Omental fat pad (tissue), 4 donors: ENCODE data around the gene CBFA2T2. TPM values are rescaled to one million over a fixed set of nuclear protein-coding genes. Genes with fewer than 3 reads are reported as not detected.

Experiments used
- ATAC-seq: fragments of 150-250 bp; one replicate; pipeline ENCODE4 v1.9.1; 2016; ENCODE audit warnings: mild to moderate bottlenecking, moderate library complexity; ENCODE audit not compliant: low FRiP score
- DNase-seq: peaks from one replicate; pipeline ENCODE4 v3.0.0-alpha.2; 2019; ENCODE audit warnings: low spot score
- CTCF ChIP-seq, 3 donors: fragments of 450-650 bp; IDR thresholded peaks; one replicate each; pipeline ENCODE4 v1.5.1; 2016 to 2017; ENCODE audit warnings: antibody characterized with exemption in 3 of 3, mild to moderate bottlenecking in 3 of 3, moderate library complexity in 2 of 3
- total RNA-seq, 4 donors: library from RNA; depleted of rRNA; stranded (reverse); fragments of >200 nt; gene quantifications; one replicate each; pipeline ENCODE4 v1.1.0, GENCODE V29; 2016

CBFA2T2 gene
- total RNA-seq, 4 donors from 2014 or later, result 5.8 to 11.8 (median 10.0) TPM

DNA sequence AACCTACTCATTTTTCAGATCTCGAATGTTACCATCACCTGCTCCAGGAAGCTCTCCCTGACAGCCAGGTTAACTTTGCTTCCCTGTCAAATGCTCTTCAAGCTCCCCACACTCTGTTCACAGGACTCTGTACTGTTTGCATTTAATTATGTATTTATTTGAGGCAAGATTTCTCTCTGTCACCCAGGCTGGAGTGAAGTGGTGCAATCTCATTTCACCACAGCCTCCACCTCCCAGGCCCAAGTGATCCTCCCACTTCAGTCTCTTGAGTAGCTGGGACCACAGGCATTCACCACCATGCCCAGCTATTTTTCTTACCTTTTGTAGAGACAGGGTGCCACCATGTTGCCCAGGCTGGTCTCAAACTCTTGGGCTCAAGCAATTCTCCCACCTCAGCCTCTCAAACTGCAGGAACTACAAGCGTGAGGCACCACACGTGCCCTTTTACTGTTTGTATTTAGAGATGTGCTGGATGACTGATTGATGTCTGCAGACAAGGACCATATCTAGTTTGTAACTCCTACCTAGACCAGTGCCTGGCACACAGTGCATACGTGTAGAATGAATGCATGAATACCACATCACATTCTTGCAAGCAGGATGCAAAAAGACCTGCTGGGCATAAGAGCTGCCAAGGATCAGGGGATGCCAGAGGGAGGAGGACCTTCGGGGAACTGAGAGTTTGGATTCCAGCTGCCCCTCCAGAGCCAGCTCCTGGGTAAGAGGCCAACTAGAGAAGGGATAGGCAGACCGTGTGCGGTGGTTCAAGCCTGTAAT, 15.6 kb upstream of the CBFA2T2 start:
- DNase-seq (no peak), ATAC-seq (no peak)
- TF ChIP-seq CTCF (IDR thresholded peaks at IDR 0.05), result no peak

GRCh38 chr20:33474963-33475362, 14.9 kb upstream of the CBFA2T2 start:
- no peak for ATAC-seq
- TF ChIP-seq CTCF (IDR thresholded peaks at IDR 0.05), result no peak
- DNase-seq, result no peak

- ATAC-seq, result no peak
- no peak for TF ChIP-seq CTCF (IDR thresholded peaks at IDR 0.05)
These were observed 14.3 kb upstream of the CBFA2T2 start for GRCh38 chr20:33475381-33476152.

GRCh38 chr20:33477386-33478234, 12.3 kb upstream of the CBFA2T2 start:
- no peak for TF ChIP-seq CTCF (IDR thresholded peaks at IDR 0.05)
- ATAC-seq (no peak), DNase-seq (no peak)

More at GRCh38 chr20:33475381-33476152, 14.3 kb upstream of the CBFA2T2 start:
- DNase-seq, result no peak

DNA sequence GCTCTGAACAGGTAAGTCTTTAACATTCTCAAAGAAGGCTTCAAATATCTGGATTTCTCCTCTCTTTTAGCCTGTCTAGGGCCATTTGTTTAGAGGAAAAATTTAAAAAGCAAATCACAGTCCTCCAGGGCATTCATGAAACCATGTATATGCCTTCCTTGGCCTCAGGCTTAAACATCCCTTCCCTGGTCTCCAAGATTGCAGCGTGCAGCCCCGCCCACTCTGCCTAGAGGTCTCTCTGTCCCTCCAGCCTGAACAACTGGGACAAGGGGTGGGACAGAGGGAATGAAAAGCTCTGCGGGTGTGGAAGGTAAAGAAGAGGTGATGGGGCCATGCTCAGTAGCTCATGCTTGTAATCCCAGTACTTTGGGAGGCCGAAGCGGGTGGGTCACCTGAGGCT, 9.8 kb upstream of the CBFA2T2 start:
- DNase-seq (no peak), ATAC-seq (no peak)
- TF ChIP-seq CTCF (IDR thresholded peaks at IDR 0.05), result no peak

- no peak for ATAC-seq
- DNase-seq, result no peak
- no peak for TF ChIP-seq CTCF (IDR thresholded peaks at IDR 0.05)
These were observed 8.4 kb upstream of the CBFA2T2 start for GRCh38 chr20:33481431-33481941.
